ENCODE results near the gene BLOC1S3.
A peak's percentile ranks its signal among the peaks of the same experiment; 100 is the strongest.

BLOC1S3 gene

GRCh38 chr19:45179072-45179891 lies 698 bp downstream of the BLOC1S3 start:
- peak overlapping the region; percentile 88 for H3K27ac ChIP-seq
- peak; percentile 82 for TF ChIP-seq ZFX (IDR thresholded peaks at IDR 0.05)
- no peak for TF ChIP-seq CTCF (conservative IDR thresholded peaks at IDR 0.05)

- no peak for TF ChIP-seq ZFX (IDR thresholded peaks at IDR 0.05)
- TF ChIP-seq CTCF (conservative IDR thresholded peaks at IDR 0.05), result no peak
- H3K27ac ChIP-seq, result peak overlapping the region; percentile 88
Observed at GRCh38 chr19:45179892-45180370, 1.3 kb downstream of the BLOC1S3 start.

- peak overlapping the region; percentile 88; the same call in 1 of the 2 replicates for H3K27ac ChIP-seq
- TF ChIP-seq ZFX (IDR thresholded peaks at IDR 0.05), result no peak
- no peak for TF ChIP-seq CTCF (conservative IDR thresholded peaks at IDR 0.05)
Observed at GRCh38 chr19:45180936-45181335, 2.4 kb downstream of the BLOC1S3 start.

GRCh38 chr19:45182758-45183157 lies 4.2 kb downstream of the BLOC1S3 start:
- TF ChIP-seq CTCF (conservative IDR thresholded peaks at IDR 0.05) (no peak), ZFX (IDR thresholded peaks at IDR 0.05) (no peak)
- H3K27ac ChIP-seq, result no peak overlapping the region

- TF ChIP-seq CTCF (conservative IDR thresholded peaks at IDR 0.05), result no peak
- TF ChIP-seq ZFX (IDR thresholded peaks at IDR 0.05), result no peak
- H3K27ac ChIP-seq, result no peak overlapping the region
Observed at GRCh38 chr19:45184115-45184514, 5.5 kb downstream of the BLOC1S3 start.

- TF ChIP-seq ZFX (IDR thresholded peaks at IDR 0.05) (no peak), CTCF (conservative IDR thresholded peaks at IDR 0.05) (no peak)
- H3K27ac ChIP-seq, result no peak overlapping the region
Observed at GRCh38 chr19:45186509-45187334, 8.1 kb downstream of the BLOC1S3 start.

All from C4-2B (cell line).